Left hindlimb (tissue), 1 donor: Measurements from ENCODE around the gene STK31.
"Not testable (repeated sequence)": the region's sequence is repeated elsewhere in the genome, so short reads cannot be mapped to it uniquely, and the experiment has no call there.

Experiments used
- DNase-seq: peaks from one replicate; pipeline ENCODE4 v3.0.0-alpha.2; 2018

Gene STK31

DNA sequence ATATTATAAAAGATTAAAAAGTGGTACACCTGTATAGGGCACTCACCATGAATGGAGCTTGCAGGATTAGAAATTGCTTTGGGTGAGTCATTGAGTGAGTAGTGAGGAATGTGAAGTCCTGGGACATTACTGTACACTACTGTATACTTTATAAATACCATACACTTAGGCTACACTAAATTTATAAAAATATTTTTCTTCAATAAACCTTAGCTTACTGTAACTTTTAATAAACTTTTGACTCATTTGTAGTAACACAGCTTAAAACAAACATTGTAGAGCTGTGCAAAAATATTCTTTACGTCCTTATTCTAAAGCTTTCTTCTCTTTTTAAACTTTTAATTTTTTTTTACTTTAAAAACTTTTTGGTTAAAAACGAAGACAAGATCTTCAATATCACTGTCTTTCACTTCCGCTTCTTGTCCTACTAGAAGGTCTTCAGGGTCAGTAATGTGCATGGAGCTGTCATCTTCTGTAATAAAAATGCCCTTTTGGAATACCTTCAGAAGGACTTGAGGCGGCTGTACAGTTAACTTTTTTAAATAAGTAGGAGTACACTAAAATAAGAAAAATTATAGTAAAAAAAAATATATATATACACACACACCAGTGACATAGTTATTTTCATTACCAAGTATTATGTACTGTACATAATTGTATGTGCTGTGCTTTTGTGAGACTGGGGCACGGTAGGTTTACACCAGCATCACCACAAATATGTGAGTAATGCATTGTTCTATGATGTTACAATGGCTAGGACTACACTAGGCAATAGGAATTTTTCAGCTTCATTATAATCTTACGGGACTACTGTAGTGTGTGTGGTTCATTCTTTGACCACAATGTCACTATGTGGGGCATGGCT, 3.5 kb downstream of the STK31 start:
- DNase-seq: no peak

GRCh38 chr7:23714150-23714464, 4.1 kb downstream of the STK31 start:
- no peak for DNase-seq

GRCh38 chr7:23714579-23714978, 4.6 kb downstream of the STK31 start:
- DNase-seq: no peak

- DNase-seq: no peak
Measured at GRCh38 chr7:23715099-23715498, 5.1 kb downstream of the STK31 start.

DNA sequence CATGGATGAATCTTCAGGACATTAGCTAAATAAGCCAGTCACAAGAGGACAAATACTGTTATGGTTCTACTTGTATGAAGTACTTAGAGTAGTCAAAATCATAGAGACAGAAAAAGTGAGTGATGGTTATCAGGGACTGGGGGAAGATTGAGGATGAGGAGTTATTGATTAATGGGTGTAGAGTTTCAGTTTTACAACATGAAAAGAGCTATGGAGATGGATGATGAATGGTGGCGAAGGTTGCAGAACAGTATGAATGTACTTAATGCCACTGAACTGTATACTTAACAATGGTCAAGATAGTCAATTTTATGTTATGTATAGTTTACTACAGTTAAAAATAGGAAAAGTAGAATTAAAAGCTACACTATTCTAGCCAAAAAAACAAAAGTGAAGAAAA, 7.8 kb downstream of the STK31 start:
- no peak for DNase-seq

- no peak for DNase-seq
Measured at GRCh38 chr7:23721456-23721855, 11.4 kb downstream of the STK31 start.

- not testable (repeated sequence) for DNase-seq
Measured at GRCh38 chr7:23722587-23723216, 12.7 kb downstream of the STK31 start.

DNA sequence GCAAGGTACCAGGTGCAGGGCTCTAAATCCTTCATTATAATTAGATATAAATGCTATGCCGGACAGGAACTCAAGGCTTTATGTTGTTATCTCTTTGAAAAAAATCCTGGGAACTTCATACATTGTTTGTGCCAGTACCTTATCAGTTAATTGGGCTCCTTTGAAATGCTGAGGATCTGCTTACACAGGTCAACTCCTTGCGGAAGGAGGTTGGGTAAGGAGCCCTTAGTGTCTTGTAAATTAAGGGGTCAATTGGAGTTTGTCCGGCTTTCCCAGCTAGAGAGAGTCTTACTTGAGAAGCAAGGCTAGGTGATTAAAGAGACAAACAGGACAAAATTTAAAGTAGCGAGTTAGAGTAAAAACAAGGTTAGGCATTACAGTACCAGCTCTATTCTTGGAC, 14.1 kb downstream of the STK31 start:
- not testable (repeated sequence) for DNase-seq

DNA sequence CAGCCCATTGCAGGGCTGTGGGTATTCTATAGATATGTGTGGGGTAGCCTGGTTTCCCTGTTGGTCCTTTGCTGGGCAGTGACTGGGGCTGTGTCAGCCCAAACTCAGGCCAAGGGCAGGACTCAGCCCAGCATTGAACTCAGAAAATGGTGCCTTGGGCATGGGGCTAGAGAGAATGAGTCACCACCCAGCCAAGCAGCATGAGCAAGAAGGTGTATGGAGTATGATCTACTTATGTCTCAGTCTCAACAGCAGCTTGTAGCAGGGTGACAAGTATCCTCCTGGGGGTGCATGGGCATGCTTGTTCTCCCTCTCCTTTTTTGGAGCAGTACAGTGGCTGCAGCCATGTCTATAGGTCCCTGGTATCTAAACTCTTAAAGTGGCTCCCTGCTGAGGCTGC, 32.0 kb downstream of the STK31 start:
- no peak for DNase-seq

DNA sequence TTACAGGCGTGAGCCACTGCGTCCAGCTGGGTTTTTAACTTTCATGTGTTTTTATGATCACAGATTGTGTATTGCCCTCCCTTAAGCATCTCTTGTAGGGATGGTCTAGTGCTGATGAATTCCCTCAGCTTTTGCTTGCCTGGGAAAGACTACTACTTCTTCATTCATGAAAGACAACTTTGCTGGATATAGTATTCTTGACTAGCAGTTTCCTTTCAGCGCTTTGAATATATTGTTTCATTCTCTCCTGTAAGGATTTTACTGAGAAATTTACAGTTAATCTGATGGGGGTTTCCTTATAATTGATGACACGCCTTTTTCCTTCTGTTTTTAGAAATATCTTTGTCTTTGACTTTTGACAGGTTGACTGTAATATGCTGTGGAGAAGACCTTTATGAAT, 33.2 kb downstream of the STK31 start:
- DNase-seq: no peak

DNA sequence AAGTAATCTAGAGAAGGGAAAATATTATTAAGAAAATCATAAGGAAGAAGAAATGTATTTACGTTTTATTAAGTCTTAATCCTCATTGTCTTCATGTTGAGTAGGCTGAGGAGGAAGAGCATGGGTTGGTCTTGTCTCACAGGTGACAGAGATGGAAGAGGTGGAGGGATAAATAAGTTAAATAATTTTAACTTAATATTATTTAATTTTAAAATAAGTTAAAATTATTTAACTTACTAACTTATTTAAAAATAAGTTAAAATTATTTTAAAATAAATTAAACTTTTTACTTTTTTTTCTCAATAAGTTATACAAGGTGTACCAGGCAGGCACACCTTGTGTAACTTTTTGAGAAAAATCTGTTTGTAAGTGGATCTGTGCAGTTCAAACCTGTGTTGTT, 36.6 kb downstream of the STK31 start:
- DNase-seq: no peak

DNA sequence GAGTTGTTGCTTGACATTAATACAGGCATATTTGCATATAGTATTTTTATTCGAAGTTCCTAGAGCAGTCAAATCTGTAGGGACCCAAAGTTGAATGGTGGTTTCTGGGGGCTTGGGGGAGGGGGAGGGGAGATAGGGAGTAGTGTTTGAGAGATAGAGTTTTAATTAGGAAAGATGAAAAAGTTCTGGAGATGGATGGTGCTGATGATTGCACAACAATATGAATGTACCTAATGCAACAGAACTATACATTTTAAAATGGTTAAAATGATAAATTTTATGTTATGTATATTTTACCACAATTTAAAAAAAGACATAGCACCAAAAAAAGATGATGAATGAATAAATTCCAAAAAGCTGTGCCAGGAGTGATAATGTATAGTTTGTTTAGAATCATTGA, 41.8 kb downstream of the STK31 start:
- DNase-seq: no peak

GRCh38 chr7:23758839-23759238, 48.8 kb downstream of the STK31 start:
- not testable (repeated sequence) for DNase-seq

DNA sequence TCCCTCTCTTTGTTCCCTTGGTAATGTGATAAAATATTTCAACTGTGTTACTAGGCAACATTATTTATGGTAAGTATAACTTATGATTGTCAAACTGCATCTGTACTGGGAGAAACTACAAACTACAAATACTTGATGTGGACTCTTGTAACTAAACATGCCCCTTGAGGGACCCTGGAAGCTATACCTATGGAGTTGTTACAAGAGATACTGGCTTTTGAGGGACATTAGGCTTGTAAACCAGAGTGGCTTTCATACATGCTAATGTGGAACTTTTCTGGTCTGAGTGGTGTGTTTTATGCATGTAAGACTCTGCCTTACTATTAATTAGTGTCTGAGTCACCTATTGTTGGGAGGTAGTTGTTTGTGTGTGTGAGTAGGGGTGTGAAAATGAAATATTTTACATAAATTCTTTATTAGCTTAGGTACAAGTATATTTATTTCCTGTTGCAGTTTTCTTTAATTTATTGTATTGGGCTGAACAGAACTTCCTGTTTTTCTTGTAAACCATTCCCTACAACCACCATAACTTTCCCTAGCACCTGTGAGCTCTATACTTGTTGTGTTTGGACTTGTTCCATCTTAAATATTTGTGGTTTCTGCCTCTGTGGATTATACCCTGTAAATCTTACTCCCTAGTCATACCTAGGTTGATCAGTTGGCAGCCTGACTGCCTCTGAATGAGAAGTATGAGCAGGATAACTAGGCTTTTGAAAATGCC, 49.8 kb downstream of the STK31 start:
- no peak for DNase-seq

DNA sequence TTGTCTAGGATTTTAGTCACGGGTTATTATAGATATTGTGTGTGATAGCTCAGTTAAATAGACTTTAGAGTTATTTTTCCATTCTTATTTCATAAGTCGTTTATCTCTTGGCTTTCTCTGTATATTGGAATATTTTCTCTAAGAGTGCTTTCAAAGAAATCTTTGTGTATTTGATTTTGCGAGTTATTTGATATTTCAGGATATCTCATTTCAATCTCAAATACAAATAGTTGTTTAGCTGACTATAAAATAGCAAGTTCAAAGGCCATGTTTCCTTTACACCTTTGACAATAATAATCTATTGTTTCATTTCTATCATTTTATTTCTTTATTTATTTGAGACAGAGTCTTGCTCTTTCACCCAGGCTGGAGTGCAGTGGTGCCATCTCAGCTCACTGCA, 55.9 kb downstream of the STK31 start:
- DNase-seq: no peak

DNA sequence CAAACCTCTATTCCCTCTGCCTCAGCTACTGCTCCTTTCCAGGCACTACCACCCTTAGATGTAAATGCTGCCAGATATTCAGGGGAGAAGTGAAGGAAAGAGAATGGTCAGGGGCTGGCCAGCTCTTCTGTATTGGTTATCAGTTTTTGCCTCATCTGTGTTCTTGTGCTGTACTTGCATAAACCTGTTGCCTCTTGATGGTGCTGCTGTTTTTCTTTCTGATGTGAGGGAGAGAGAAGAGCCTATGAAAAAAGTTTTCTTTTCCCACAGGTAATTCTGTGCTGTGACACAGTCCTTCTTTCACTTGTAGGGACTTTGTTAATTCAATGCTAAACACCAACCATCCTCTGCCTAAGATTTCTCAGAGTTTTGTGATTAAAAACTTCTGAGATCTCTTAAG, 57.5 kb downstream of the STK31 start:
- DNase-seq: no peak

DNA sequence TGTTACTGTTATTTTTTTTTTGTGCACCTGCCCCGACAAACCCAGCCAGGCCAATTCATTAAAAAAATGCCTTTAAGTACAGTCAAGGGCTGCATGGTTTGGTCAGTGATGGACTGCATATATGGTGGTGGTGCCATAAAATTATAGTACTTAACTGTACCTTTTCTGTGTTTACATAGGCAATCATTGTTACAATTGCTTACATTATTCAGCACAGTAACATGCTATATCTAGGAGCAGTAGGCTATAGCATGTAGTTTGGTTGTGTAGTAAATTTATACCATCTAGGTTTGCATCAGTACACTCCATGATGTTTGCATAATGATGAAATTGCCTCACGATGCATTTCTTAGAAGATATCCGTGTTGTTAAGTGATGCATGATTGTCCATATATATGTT, 58.0 kb downstream of the STK31 start:
- no peak for DNase-seq

DNA sequence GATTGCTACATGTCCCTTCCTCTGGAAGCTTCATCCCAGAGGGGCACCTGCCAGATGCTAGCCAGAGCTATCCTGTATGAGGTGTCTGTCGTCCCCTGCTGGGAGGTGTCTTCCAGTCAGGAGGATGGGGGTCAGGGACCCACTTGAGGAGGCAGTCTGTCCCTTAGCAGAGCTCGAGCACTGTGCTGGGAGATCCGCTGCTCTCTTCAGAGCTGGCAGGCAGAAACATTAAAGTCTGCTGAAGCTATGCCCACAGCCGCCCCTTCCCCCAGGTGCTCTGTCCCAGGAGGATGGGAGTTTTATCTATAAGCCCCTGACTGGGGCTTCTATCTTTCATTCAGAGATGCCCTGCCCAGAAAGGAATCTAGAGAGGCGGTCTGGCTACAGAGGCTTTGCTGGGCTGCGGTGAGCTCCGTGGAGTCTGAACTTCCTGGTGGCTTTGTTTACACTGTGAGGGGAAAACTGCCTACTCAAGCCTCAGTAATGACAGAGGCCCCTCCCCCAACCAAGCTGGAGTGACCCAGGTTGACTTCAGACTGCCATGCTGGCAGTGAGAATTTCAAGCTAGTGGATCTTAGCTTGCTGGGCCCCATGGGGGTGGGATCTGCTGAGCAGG, 69.3 kb downstream of the STK31 start:
- not testable (repeated sequence) for DNase-seq

GRCh38 chr7:23783115-23783514, 73.1 kb downstream of the STK31 start:
- no peak for DNase-seq

GRCh38 chr7:23787272-23787671, 77.3 kb downstream of the STK31 start:
- no peak for DNase-seq

GRCh38 chr7:23788843-23789242, 78.8 kb downstream of the STK31 start:
- no peak for DNase-seq

GRCh38 chr7:23791721-23792120, 81.7 kb downstream of the STK31 start:
- no peak for DNase-seq

DNA sequence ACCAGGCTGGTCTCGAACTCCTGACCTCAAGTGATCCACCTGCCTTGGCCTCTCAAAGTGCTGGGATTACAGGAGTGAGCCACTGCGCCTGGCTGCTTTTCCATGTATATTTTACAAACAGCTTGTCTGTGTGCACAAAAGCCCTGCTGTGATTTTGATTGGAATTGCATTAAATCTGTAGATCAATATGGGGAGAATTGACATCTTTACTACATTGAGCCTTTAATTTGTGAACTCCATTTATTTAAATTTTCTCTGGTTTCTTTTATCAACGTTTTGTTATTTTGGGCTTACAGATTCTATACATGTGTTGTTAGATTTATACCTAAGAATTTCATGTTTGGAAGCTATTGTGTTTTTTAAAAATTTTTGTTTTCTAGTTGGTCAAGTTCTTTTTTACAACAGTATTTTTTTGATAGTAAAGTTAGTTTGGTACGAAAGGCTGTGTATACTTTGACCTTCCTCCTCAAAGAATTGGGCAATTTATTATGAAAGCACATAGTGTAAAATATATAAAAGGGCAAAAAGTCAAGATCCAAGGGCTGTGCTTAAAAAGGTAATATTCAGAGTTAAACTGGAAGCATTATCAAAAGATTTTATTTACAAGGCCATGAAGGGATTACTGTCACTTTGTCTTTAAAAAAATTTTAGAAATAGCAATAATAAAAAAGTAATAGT, 92.8 kb downstream of the STK31 start:
- DNase-seq: no peak
